Measurements from ENCODE around the gene GTPBP10. TPM values are rescaled to one million over a fixed set of nuclear protein-coding genes. Genes with fewer than 3 reads are reported as not detected.

Gene GTPBP10
- total and polyA plus RNA-seq, 9 of the 15 experiments (the other 6 are each of a cell fraction or from before 2014, with no cell fraction given) = 34.6 to 89.8 (median 76.4) TPM

GRCh38 chr7:90413185-90413528 is 66.6 kb downstream of the GTPBP10 start:
- 82% methylated on average over 2 of the region's 2 CpGs for WGBS (ENCODE audit: insufficient coverage, low coverage, missing lambda C conversion rate)
- Histone ChIP-seq H3K27me3 (ENCODE audit: control insufficient read depth in 2 of 2, insufficient read depth in 2 of 2, low read length in 2 of 2) (no peaks in the 10 kb centered on the region), H3K9me1 (ENCODE audit: control insufficient read depth, insufficient read depth, low read length) (no peaks in the 10 kb centered on the region), H2AFZ (ENCODE audit: low read depth, low read length) (no peak overlapping the region), H3K9ac (ENCODE audit: insufficient read depth in 1 of 2, low read depth in 2 of 2, low read length in 2 of 2) (no peak overlapping the region), H3K4me2 (ENCODE audit: insufficient read depth, low read length) (no peak overlapping the region), H3K79me2 (ENCODE audit: control insufficient read depth, insufficient read depth, low read length) (no peaks in the 10 kb centered on the region), H3K4me3 (no peak overlapping the region), H3K36me3 (ENCODE audit: control insufficient read depth, insufficient read depth, low read length) (peaks cover 18% of the 10 kb centered on the region), H3K27ac (ENCODE audit: extremely low read depth, low read depth, low read length) (no peak overlapping the region), H4K20me1 (replicated peaks; ENCODE audit: control insufficient read depth, insufficient read depth, low read length) (no peaks in the 10 kb centered on the region), H3K4me1 (replicated peaks in 1 of 2; ENCODE audit: control insufficient read depth in 2 of 2, insufficient read depth in 2 of 2, low read length in 2 of 2) (no peaks in the 10 kb centered on the region), H3K9me3 (replicated peaks; ENCODE audit: control insufficient read depth, insufficient read depth, low read depth, low read length) (no peaks in the 10 kb centered on the region)
- in situ Hi-C loops (cut with MboI) = no loop called here
- intact Hi-C loops (cut with micrococcal nuclease) = no loop called here
- POLR2A ChIA-PET = no interaction called here
- DNase-seq (ENCODE audit: extremely low read depth in 1 of 4, low spot score in 3 of 4) (no peak), ATAC-seq (no peak), FAIRE-seq (no peak)
- BruUV-seq (replicated peaks) = no TSS peak
- TF ChIP-seq XRCC4 (IDR thresholded peaks at IDR 0.05; ENCODE audit: extremely low read depth, insufficient read depth, insufficient read length) (no peak), NCOA4 (IDR thresholded peaks at IDR 0.05; ENCODE audit: partially characterized antibody) (no peak), HNRNPK (IDR thresholded peaks at IDR 0.05; ENCODE audit: low read depth, low read length, poor library complexity, severe bottlenecking) (no peak), ZNF324 (CRISPR knock-in tag; IDR thresholded peaks at IDR 0.05) (no peak), CC2D1A (IDR thresholded peaks at IDR 0.05) (no peak), MAFG (tag; conservative IDR thresholded peaks at IDR 0.05) (no peak)
- CTCF ChIA-PET (ENCODE audit: low intra/inter-chr PET ratio) = no interaction called here

GRCh38 chr7:90421651-90422050 is 75.1 kb downstream of the GTPBP10 start:
- Histone ChIP-seq H3K4me1 (replicated peaks in 1 of 2; ENCODE audit: control insufficient read depth in 2 of 2, insufficient read depth in 2 of 2, low read length in 2 of 2) (no peaks in the 10 kb centered on the region), H3K27me3 (ENCODE audit: control insufficient read depth in 2 of 2, insufficient read depth in 2 of 2, low read length in 2 of 2) (no peaks in the 10 kb centered on the region; a peak in 1 of 5 replicates), H3K27ac (ENCODE audit: extremely low read depth, low read depth, low read length) (no peak overlapping the region), H3K4me3 (no peak overlapping the region), H3K9me1 (ENCODE audit: control insufficient read depth, insufficient read depth, low read length) (no peaks in the 10 kb centered on the region), H2AFZ (ENCODE audit: low read depth, low read length) (no peak overlapping the region), H3K79me2 (ENCODE audit: control insufficient read depth, insufficient read depth, low read length) (no peaks in the 10 kb centered on the region), H3K9ac (ENCODE audit: insufficient read depth in 1 of 2, low read depth in 2 of 2, low read length in 2 of 2) (no peak overlapping the region), H3K4me2 (ENCODE audit: insufficient read depth, low read length) (no peak overlapping the region), H3K9me3 (replicated peaks; ENCODE audit: control insufficient read depth, insufficient read depth, low read depth, low read length) (no peaks in the 10 kb centered on the region), H3K36me3 (ENCODE audit: control insufficient read depth, insufficient read depth, low read length) (no peaks in the 10 kb centered on the region), H4K20me1 (replicated peaks; ENCODE audit: control insufficient read depth, insufficient read depth, low read length) (no peaks in the 10 kb centered on the region)
- ATAC-seq = no peak
- in situ Hi-C loops (cut with MboI) (no loop called here), intact Hi-C loops (cut with micrococcal nuclease) (no loop called here)
- no TSS peak for BruUV-seq (replicated peaks)
- TF ChIP-seq SIX5 (IDR thresholded peaks at IDR 0.05; ENCODE audit: borderline replicate concordance in 1 of 2, insufficient read depth in 1 of 2, low read depth in 1 of 2, low read length in 2 of 2) (no peak), KAT2B (IDR thresholded peaks at IDR 0.05; ENCODE audit: low read depth, low read length) (no peak), PML (IDR thresholded peaks at IDR 0.05; ENCODE audit: low read length) (no peak), PPARD (CRISPR knock-in tag; IDR thresholded peaks at IDR 0.05) (no peak), KLF1 (tag; IDR thresholded peaks at IDR 0.05) (no peak), NFE2 (IDR thresholded peaks at IDR 0.05; ENCODE audit: low read depth) (no peak)
- no peak for DNase-seq (ENCODE audit: extremely low read depth in 1 of 4, low spot score in 3 of 4)
- POLR2A ChIA-PET = interaction anchor here (0.6 kb wide), 1 partner anchor 114 kb away, joined by 3 read pairs; no protein-coding TSS in a partner anchor
- CTCF ChIA-PET (ENCODE audit: low intra/inter-chr PET ratio) = no interaction called here
- FAIRE-seq = no peak
- WGBS (ENCODE audit: insufficient coverage, low coverage, missing lambda C conversion rate) = 2% methylated on average over 6 of the region's 6 CpGs
